Karpas-422 (cell line): ENCODE results near the gene TCL1B. TPM values are rescaled to one million over a fixed set of nuclear protein-coding genes. Genes with fewer than 3 reads are reported as not detected.

Experiments used
- DNase-seq: peaks from one replicate; pipeline ENCODE4 v3.0.0-alpha.2; 2015
- H2AFZ ChIP-seq: fragments of 200-600 bp; sonication (generic); 2 replicates; pipeline ENCODE4 v1.6.1; 2014; ENCODE audit warnings: antibody characterized with exemption, low read length, mixed read lengths
- H3K27ac ChIP-seq: fragments of 200-600 bp; sonication (generic); 2 replicates; pipeline ENCODE4 v1.5.1; 2014; ENCODE audit warnings: mild to moderate bottlenecking, low read length, moderate library complexity
- H3K27me3 ChIP-seq: fragments of 200-600 bp; sonication (generic); 2 replicates; pipeline ENCODE4 v1.6.1; 2014; ENCODE audit warnings: low read length, mixed read lengths
- H3K36me3 ChIP-seq: fragments of 200-600 bp; sonication (generic); 2 replicates; pipeline ENCODE4 v1.6.1; 2014; ENCODE audit warnings: low read length, mixed read lengths; ENCODE audit not compliant: insufficient read depth
- H3K4me1 ChIP-seq: fragments of 200-600 bp; sonication (generic); 2 replicates; pipeline ENCODE4 v1.6.1; 2014; ENCODE audit warnings: mild to moderate bottlenecking, low read length, mixed read lengths
- H3K4me2 ChIP-seq: fragments of 200-600 bp; sonication (generic); 2 replicates; pipeline ENCODE4 v1.6.1; 2014; ENCODE audit warnings: low read length, low read depth, mild to moderate bottlenecking; ENCODE audit not compliant: poor library complexity, severe bottlenecking
- H3K4me3 ChIP-seq: fragments of 200-600 bp; sonication (generic); 2 replicates; pipeline ENCODE4 v1.5.1; 2014; ENCODE audit warnings: mild to moderate bottlenecking, antibody characterized with exemption, low read length, mixed read lengths
- H3K79me2 ChIP-seq: fragments of 200-600 bp; sonication (generic); 2 replicates; pipeline ENCODE4 v1.6.1; 2014; ENCODE audit warnings: mild to moderate bottlenecking, low read length, mixed read lengths
- H3K9ac ChIP-seq: fragments of 200-600 bp; sonication (generic); 2 replicates; pipeline ENCODE4 v1.6.0; 2014; ENCODE audit warnings: low read length
- H3K9me2 ChIP-seq: fragments of 200-600 bp; sonication (generic), shearing (Covaris generic); replicated peaks from 2 replicates; pipeline ENCODE4 v1.6.0; 2014; ENCODE audit warnings: mild to moderate bottlenecking, low read length, moderate library complexity; ENCODE audit not compliant: insufficient read depth
- H3K9me3 ChIP-seq: fragments of 300-700, 200-600 bp; sonication (generic); 2 replicates; pipeline ENCODE4 v1.6.1; 2014; ENCODE audit warnings: low read length, mixed read lengths
- H4K20me1 ChIP-seq: fragments of 200-600 bp; sonication (generic); 2 replicates; pipeline ENCODE4 v1.6.1; 2014; ENCODE audit warnings: mild to moderate bottlenecking, antibody characterized with exemption, low read length, low read depth; ENCODE audit not compliant: insufficient read depth
- total RNA-seq: library from RNA; depleted of rRNA; stranded (reverse); fragments of >200 nt; shearing (Covaris generic); gene quantifications from 2 replicates; pipeline ENCODE4 v1.2.3, GENCODE V29; 2014; ENCODE audit warnings: low replicate concordance

Gene TCL1B
- total RNA-seq, 1 experiment from 2014 or later = 0.37 TPM

- Histone ChIP-seq H3K4me3 (no peak overlapping the region), H3K9ac (no peak overlapping the region; the same call in 1 of the 2 replicates), H3K4me2 (peak overlapping the region; percentile 25), H3K79me2 (no peaks in the 10 kb centered on the region), H3K36me3 (no peaks in the 10 kb centered on the region), H3K4me1 (peaks cover 24% of the 10 kb centered on the region), H3K9me2 (no peaks in the 10 kb centered on the region), H4K20me1 (no peaks in the 10 kb centered on the region), H2AFZ (peak overlapping the region; percentile 45), H3K27me3 (no peaks in the 10 kb centered on the region), H3K27ac (0 out of 2 replicates have a peak overlapping the region, but pooled peaks have one; percentile 29), H3K9me3 (no peaks in the 10 kb centered on the region)
- peak; percentile 58 for DNase-seq
Measured at GRCh38 chr14:95652690-95653089, 33.5 kb upstream of the TCL1B start.

GRCh38 chr14:95655461-95655860, 30.8 kb upstream of the TCL1B start:
- H3K4me3 ChIP-seq = no peak overlapping the region
- H3K79me2 ChIP-seq = no peaks in the 10 kb centered on the region
- no peaks in the 10 kb centered on the region for H4K20me1 ChIP-seq
- no peak overlapping the region for H3K9ac ChIP-seq
- no peak for DNase-seq
- no peak overlapping the region for H3K27ac ChIP-seq
- no peaks in the 10 kb centered on the region for H3K36me3 ChIP-seq
- H2AFZ ChIP-seq = no peak overlapping the region
- H3K4me1 ChIP-seq = peaks cover 25% of the 10 kb centered on the region
- no peaks in the 10 kb centered on the region for H3K9me2 ChIP-seq
- no peak overlapping the region for H3K4me2 ChIP-seq
- H3K27me3 ChIP-seq = no peaks in the 10 kb centered on the region
- H3K9me3 ChIP-seq = no peaks in the 10 kb centered on the region

GRCh38 chr14:95656634-95657033, 29.6 kb upstream of the TCL1B start:
- Histone ChIP-seq H3K4me2 (no peak overlapping the region), H3K9ac (no peak overlapping the region), H3K36me3 (no peaks in the 10 kb centered on the region), H3K4me3 (no peak overlapping the region), H3K27ac (no peak overlapping the region), H3K27me3 (no peaks in the 10 kb centered on the region), H3K9me2 (no peaks in the 10 kb centered on the region), H4K20me1 (no peaks in the 10 kb centered on the region), H3K79me2 (no peaks in the 10 kb centered on the region), H3K9me3 (no peaks in the 10 kb centered on the region), H2AFZ (no peak overlapping the region), H3K4me1 (peaks cover 25% of the 10 kb centered on the region)
- DNase-seq = no peak

GRCh38 chr14:95657454-95657853, 28.8 kb upstream of the TCL1B start:
- Histone ChIP-seq H3K4me3 (no peak overlapping the region), H3K4me1 (peaks cover 22% of the 10 kb centered on the region), H3K79me2 (no peaks in the 10 kb centered on the region), H3K36me3 (no peaks in the 10 kb centered on the region), H3K9ac (no peak overlapping the region), H3K9me3 (no peaks in the 10 kb centered on the region), H3K4me2 (no peak overlapping the region), H3K27me3 (no peaks in the 10 kb centered on the region), H2AFZ (no peak overlapping the region), H3K27ac (no peak overlapping the region), H4K20me1 (no peaks in the 10 kb centered on the region), H3K9me2 (no peaks in the 10 kb centered on the region)
- DNase-seq = no peak

- Histone ChIP-seq H3K9ac (0 out of 2 replicates have a peak overlapping the region, but pooled peaks have one; percentile 2), H3K79me2 (no peaks in the 10 kb centered on the region), H3K36me3 (no peaks in the 10 kb centered on the region), H4K20me1 (no peaks in the 10 kb centered on the region), H3K9me2 (no peaks in the 10 kb centered on the region), H2AFZ (no peak overlapping the region), H3K9me3 (no peaks in the 10 kb centered on the region), H3K4me1 (peaks cover 33% of the 10 kb centered on the region), H3K4me3 (no peak overlapping the region), H3K4me2 (no peak overlapping the region), H3K27ac (no peak overlapping the region), H3K27me3 (no peaks in the 10 kb centered on the region)
- DNase-seq = no peak
Measured at GRCh38 chr14:95659293-95659989, 26.8 kb upstream of the TCL1B start.

GRCh38 chr14:95659990-95660385, 26.2 kb upstream of the TCL1B start:
- Histone ChIP-seq H3K9me3 (no peaks in the 10 kb centered on the region), H3K27ac (no peak overlapping the region), H3K4me3 (no peak overlapping the region), H4K20me1 (no peaks in the 10 kb centered on the region), H3K4me1 (peaks cover 38% of the 10 kb centered on the region), H3K79me2 (no peaks in the 10 kb centered on the region), H3K4me2 (no peak overlapping the region), H3K9ac (0 out of 2 replicates have a peak overlapping the region, but pooled peaks have one; percentile 2), H3K36me3 (no peaks in the 10 kb centered on the region), H2AFZ (no peak overlapping the region), H3K27me3 (no peaks in the 10 kb centered on the region), H3K9me2 (no peaks in the 10 kb centered on the region)
- DNase-seq = no peak

GRCh38 chr14:95660651-95661515, 25.3 kb upstream of the TCL1B start:
- H3K9me3 ChIP-seq = no peaks in the 10 kb centered on the region
- H3K9ac ChIP-seq = no peak overlapping the region
- no peaks in the 10 kb centered on the region for H3K79me2 ChIP-seq
- H3K36me3 ChIP-seq = no peaks in the 10 kb centered on the region
- H3K4me1 ChIP-seq = peaks cover 47% of the 10 kb centered on the region
- no peak for DNase-seq
- no peak overlapping the region for H3K27ac ChIP-seq
- no peak overlapping the region for H2AFZ ChIP-seq
- H3K4me2 ChIP-seq = no peak overlapping the region
- H3K9me2 ChIP-seq = no peaks in the 10 kb centered on the region
- H4K20me1 ChIP-seq = no peaks in the 10 kb centered on the region
- H3K27me3 ChIP-seq = no peaks in the 10 kb centered on the region
- no peak overlapping the region for H3K4me3 ChIP-seq
